Keratinocyte (primary cell): ENCODE measurements around the gene GOLGA8R.
"Not testable (repeated sequence)": the region's sequence is repeated elsewhere in the genome, so short reads cannot be mapped to it uniquely, and the experiment has no call there.

ENCODE experiments used
- CTCF ChIP-seq, 3 experiments: IDR thresholded peaks in 1 of 3; conservative IDR thresholded peaks in 1 of 3; optimal IDR thresholded peaks in 1 of 3; 2 replicates in 2 of 3; 3 replicates in 1 of 3; pipeline versions ENCODE3 to v1.5.1; 2011; ENCODE audit warnings: low read length in 3 of 3, mild to moderate bottlenecking in 3 of 3, moderate library complexity in 2 of 3, control low read depth in 1 of 3, inconsistent platforms in 1 of 3; ENCODE audit not compliant: insufficient read depth in 2 of 3; ENCODE audit errors: extremely low read depth in 1 of 3
- EZH2 ChIP-seq: IDR thresholded peaks from one replicate; pipeline ENCODE4 v1.6.1; 2012; ENCODE audit warnings: inconsistent platforms, mild to moderate bottlenecking, low read length, moderate library complexity

- TF ChIP-seq CTCF (optimal IDR thresholded peaks at IDR 0.05 in 1 of 3, IDR thresholded peaks at IDR 0.05 in 1 of 3, conservative IDR thresholded peaks at IDR 0.05 in 1 of 3; ENCODE audit: extremely low read depth in 1 of 3, insufficient read depth in 2 of 3, low read length in 3 of 3); EZH2: not testable (repeated sequence)
Measured at GRCh38 chr15:30393664-30393991, 20.4 kb downstream of the GOLGA8R start.
